Measurements from ENCODE around the gene SASH1.

GRCh38 chr6:148450866-148451265 lies 108.2 kb downstream of the SASH1 start:
- TF ChIP-seq POLR2A (IDR thresholded peaks at IDR 0.05) (no peak), CTCF (IDR thresholded peaks at IDR 0.05) (no peak)

All from esophagus squamous epithelium (tissue), 4 donors.